Osteoblast (primary cell): ENCODE data around the gene UFD1. TPM values are rescaled to one million over a fixed set of nuclear protein-coding genes. Genes with fewer than 3 reads are reported as not detected.

ENCODE experiments used
- DNase-seq: peaks from one replicate; pipeline ENCODE4 v3.0.0; 2011; ENCODE audit warnings: low spot score, mixed read lengths; ENCODE audit not compliant: insufficient read length; ENCODE audit errors: missing footprints
- H2AFZ ChIP-seq: 2 replicates; pipeline ENCODE4 v1.6.0; 2011; ENCODE audit warnings: mild to moderate bottlenecking, low read length
- H3K27ac ChIP-seq: 2 replicates; pipeline ENCODE4 v1.5.1; 2011; ENCODE audit warnings: mild to moderate bottlenecking, low read depth, low read length, moderate library complexity
- H3K27me3 ChIP-seq: 2 replicates; pipeline ENCODE4 v1.6.0; 2012; ENCODE audit warnings: mild to moderate bottlenecking, control low read depth, inconsistent platforms, low read length, moderate library complexity; ENCODE audit not compliant: insufficient read depth
- H3K36me3 ChIP-seq: 2 replicates; pipeline ENCODE4 v1.5.1; 2011; ENCODE audit warnings: mild to moderate bottlenecking, low read length, control low read depth, moderate library complexity; ENCODE audit not compliant: insufficient read depth
- H3K4me1 ChIP-seq: 2 replicates; pipeline ENCODE4 v1.5.1; 2011; ENCODE audit warnings: mild to moderate bottlenecking, low read length, control low read depth, moderate library complexity; ENCODE audit not compliant: insufficient read depth
- H3K4me2 ChIP-seq: 2 replicates; pipeline ENCODE4 v1.6.0; 2011; ENCODE audit warnings: mild to moderate bottlenecking, low read length; ENCODE audit not compliant: insufficient read depth
- H3K4me3 ChIP-seq: fragments of 200-600 bp; sonication (generic); 3 replicates; pipeline ENCODE4 v1.5.1; 2012; ENCODE audit warnings: mild to moderate bottlenecking, low read length, inconsistent platforms; ENCODE audit not compliant: insufficient read depth
- H3K79me2 ChIP-seq: 2 replicates; pipeline ENCODE4 v1.6.0; 2012; ENCODE audit warnings: mild to moderate bottlenecking, low read length, control low read depth, inconsistent platforms; ENCODE audit not compliant: insufficient read depth
- H3K9me3 ChIP-seq: 2 replicates; pipeline ENCODE4 v1.5.1; 2011; ENCODE audit warnings: low read depth, low read length, control low read depth
- H4K20me1 ChIP-seq: 2 replicates; pipeline ENCODE4 v1.6.0; 2012; ENCODE audit warnings: mild to moderate bottlenecking, low read length, control low read depth; ENCODE audit not compliant: insufficient read depth
- total RNA-seq: library from RNA; depleted of rRNA; stranded (reverse); fragments of >200 nt; gene quantifications from 2 replicates; pipeline ENCODE4 v1.2.3, GENCODE V29; 2012
- TF ChIP-seq, protein P1 (sequence below): IDR thresholded peaks from 2 replicates; pipeline ENCODE4 v1.5.1; 2011; ENCODE audit warnings: mild to moderate bottlenecking, low read depth, low read length, moderate library complexity; ENCODE audit errors: extremely low read depth

UFD1 gene
- total RNA-seq, 1 donor, result 56.8 TPM

DNA sequence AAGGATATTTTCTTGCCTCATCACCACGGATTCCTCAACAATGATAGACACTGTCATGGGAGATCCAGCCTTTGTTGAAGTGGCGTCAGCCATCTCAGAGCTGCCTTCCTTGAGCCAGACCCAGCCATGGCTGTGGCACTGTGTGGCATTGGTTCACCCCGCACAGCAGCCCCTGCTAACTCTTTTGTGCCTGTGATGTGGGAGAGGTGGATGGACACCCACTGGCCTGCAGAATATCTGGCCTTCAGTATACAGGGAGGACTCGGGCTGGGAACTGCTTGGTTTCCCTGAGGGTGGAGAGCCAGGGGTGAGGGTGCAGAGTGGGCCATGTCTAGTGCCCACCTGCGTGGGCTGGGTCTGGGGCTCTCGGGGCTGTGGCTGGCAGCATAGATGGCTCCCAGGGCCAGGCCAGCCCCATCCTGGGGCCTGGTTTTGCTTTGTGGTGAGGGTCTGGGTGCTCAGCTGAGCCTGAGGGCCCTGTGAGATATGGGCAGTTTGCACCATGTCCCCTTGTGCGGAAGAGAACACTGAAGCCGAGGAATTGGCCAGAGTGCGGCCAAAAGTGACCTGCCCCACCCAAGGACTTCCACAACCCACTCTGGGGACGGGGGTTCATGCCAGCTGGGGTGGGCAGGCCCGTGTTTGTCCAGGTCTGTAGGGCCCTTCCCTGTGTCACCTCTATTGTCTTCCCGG, 39.1 kb upstream of the UFD1 start:
- no peak overlapping the region for H3K27ac ChIP-seq

DNA sequence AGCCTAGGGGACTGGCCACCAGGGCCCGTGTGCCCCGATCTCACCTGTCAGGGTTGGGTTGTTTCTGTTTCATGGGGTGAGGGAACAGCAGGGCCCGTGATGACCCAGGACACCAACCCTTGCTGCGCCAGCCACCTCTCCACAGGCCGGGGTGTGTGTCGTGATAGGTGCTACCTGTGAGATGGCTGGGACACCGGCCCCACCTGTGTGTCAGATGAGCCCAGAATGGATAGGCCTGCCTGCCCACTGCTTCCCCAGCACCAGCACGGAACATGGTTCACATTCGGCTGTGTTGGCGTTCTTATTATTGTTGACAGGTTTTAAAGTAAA, 38.1 kb upstream of the UFD1 start:
- Histone ChIP-seq H3K27ac (no peak overlapping the region), H3K27me3 (no peaks in the 10 kb centered on the region), H4K20me1 (no peaks in the 10 kb centered on the region), H3K36me3 (no peaks in the 10 kb centered on the region), H3K79me2 (no peaks in the 10 kb centered on the region), H3K4me2 (no peak overlapping the region), H3K9me3 (no peaks in the 10 kb centered on the region), H3K4me1 (no peaks in the 10 kb centered on the region), H2AFZ (no peak overlapping the region), H3K4me3 (no peak overlapping the region)
- TF ChIP-seq, protein P1, sequence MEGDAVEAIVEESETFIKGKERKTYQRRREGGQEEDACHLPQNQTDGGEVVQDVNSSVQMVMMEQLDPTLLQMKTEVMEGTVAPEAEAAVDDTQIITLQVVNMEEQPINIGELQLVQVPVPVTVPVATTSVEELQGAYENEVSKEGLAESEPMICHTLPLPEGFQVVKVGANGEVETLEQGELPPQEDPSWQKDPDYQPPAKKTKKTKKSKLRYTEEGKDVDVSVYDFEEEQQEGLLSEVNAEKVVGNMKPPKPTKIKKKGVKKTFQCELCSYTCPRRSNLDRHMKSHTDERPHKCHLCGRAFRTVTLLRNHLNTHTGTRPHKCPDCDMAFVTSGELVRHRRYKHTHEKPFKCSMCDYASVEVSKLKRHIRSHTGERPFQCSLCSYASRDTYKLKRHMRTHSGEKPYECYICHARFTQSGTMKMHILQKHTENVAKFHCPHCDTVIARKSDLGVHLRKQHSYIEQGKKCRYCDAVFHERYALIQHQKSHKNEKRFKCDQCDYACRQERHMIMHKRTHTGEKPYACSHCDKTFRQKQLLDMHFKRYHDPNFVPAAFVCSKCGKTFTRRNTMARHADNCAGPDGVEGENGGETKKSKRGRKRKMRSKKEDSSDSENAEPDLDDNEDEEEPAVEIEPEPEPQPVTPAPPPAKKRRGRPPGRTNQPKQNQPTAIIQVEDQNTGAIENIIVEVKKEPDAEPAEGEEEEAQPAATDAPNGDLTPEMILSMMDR, result no peak
- no peak for DNase-seq

More for the DNA sequence above, 39.1 kb upstream of the UFD1 start:
- peak; percentile 47 for DNase-seq
- Histone ChIP-seq H3K4me1 (no peaks in the 10 kb centered on the region), H3K79me2 (no peaks in the 10 kb centered on the region), H3K27me3 (peaks cover 5% of the 10 kb centered on the region), H4K20me1 (no peaks in the 10 kb centered on the region), H3K36me3 (no peaks in the 10 kb centered on the region), H2AFZ (no peak overlapping the region), H3K4me3 (no peak overlapping the region), H3K4me2 (no peak overlapping the region), H3K9me3 (no peaks in the 10 kb centered on the region)
- TF ChIP-seq, protein P1, result no peak

DNA sequence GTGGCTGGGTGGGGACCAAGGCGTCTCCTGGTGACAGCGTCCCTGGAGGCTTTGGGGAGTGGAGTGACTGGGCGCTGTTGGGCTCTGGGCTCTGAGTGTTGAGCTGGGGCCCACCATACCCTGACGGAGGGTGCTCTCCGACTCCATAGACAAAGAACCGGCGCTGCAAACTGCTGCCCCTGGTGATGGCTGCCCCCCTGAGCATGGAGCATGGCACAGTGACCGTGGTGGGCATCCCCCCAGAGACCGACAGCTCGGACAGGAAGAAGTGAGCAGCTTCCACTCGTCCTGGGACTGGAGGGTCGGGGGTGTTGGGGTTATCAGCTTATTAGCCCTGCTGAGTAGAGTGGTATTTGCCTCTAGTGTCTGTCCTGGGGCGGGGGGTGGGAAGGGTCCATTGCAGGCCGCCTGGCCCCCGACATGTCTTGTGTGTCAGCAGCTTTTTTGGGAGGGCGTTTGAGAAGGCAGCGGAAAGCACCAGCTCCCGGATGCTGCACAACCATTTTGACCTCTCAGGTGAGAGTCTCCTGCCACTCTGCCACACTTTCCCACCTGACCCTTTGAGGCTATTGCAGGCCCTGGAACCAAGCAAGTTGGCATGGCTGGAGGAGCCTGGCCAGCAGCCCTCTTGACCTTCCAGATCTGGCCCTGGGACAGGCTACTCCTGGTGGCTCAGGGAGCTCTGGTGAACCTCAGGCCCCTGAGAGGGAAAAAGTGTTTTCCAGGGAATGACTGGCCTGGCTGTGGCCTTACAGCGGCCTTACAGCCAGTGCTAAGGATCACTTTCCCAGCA, 37.6 kb upstream of the UFD1 start:
- Histone ChIP-seq H4K20me1 (no peaks in the 10 kb centered on the region), H3K4me3 (no peak overlapping the region), H3K27ac (no peak overlapping the region), H2AFZ (no peak overlapping the region), H3K4me1 (no peaks in the 10 kb centered on the region), H3K36me3 (no peaks in the 10 kb centered on the region), H3K9me3 (no peaks in the 10 kb centered on the region), H3K4me2 (no peak overlapping the region), H3K27me3 (no peaks in the 10 kb centered on the region), H3K79me2 (no peaks in the 10 kb centered on the region)
- TF ChIP-seq, protein P1, result no peak
- peak; percentile 21 for DNase-seq

DNA sequence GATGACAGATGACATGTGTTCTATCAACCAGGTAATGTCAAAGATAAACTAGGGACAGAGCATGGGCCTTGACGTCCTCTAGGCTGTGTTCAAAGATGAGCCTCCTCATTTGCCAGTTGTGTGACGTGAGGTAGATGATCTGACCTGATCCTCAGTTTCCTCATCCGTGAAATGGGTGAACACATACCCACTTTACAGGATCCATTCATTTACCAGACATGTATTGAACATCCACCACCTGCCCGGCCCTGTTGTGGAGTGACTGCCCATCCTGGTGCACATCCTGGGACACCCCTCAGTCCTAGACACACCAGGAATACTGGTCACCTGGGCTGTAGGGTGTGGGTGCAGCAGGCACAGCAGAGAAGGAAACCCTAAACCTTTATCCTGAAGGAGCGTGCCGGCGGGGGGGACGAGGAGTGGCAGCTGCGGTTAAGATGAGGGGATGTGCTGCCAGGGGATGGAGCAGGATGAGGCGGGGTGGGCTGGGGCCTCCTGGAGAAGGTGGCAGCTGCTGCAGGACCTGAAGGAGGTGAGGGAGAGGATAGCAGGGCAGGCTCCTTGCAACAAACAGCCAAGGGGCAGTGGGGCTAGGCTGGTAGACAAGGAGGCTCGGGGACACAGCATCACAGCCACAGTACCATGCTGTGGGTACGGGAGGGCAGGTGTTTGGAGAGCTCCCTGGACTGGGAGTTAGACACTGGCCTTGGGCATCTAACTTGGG, 36.8 kb upstream of the UFD1 start:
- H3K9me3 ChIP-seq, result no peaks in the 10 kb centered on the region
- no peaks in the 10 kb centered on the region for H3K79me2 ChIP-seq
- H3K4me3 ChIP-seq, result no peak overlapping the region
- no peaks in the 10 kb centered on the region for H3K4me1 ChIP-seq
- no peak overlapping the region for H3K4me2 ChIP-seq
- no peak overlapping the region for H3K27ac ChIP-seq
- peak; percentile 38 for DNase-seq
- TF ChIP-seq, protein P1, result no peak
- no peak overlapping the region for H2AFZ ChIP-seq
- H3K36me3 ChIP-seq, result no peaks in the 10 kb centered on the region
- H3K27me3 ChIP-seq, result no peaks in the 10 kb centered on the region
- no peaks in the 10 kb centered on the region for H4K20me1 ChIP-seq
